Prostate gland (tissue), 2 donors: ENCODE measurements around the gene SPATS2. TPM values are rescaled to one million over a fixed set of nuclear protein-coding genes. Genes with fewer than 3 reads are reported as not detected.
"Not testable (repeated sequence)": the region's sequence is repeated elsewhere in the genome, so short reads cannot be mapped to it uniquely, and the experiment has no call there.

ENCODE experiments used
- DNase-seq: peaks from one replicate; pipeline ENCODE4 v3.0.0-alpha.2; 2019; ENCODE audit warnings: low spot score
- H3K27ac ChIP-seq, 2 donors: fragments of 200-600 bp; sonication (generic); 2 replicates each; pipeline ENCODE4 v1.5.1; 2017 to 2019
- H3K27me3 ChIP-seq: fragments of 200-600 bp; sonication (generic); replicated peaks from 2 replicates; pipeline ENCODE4 v1.5.1; 2019; ENCODE audit not compliant: insufficient read depth
- H3K36me3 ChIP-seq, 2 donors: fragments of 200-600 bp; sonication (generic); 1 replicate in 1 of 2; 2 replicates in 1 of 2; pipeline versions ENCODE4 v1.5.1 to v1.8.1; 2017 to 2019
- H3K4me1 ChIP-seq: fragments of 200-600 bp; sonication (generic); replicated peaks from 2 replicates; pipeline ENCODE4 v1.5.1; 2019
- H3K4me3 ChIP-seq, 2 donors: fragments of 200-600 bp; sonication (generic); 2 replicates each; pipeline ENCODE4 v1.5.1; 2017 to 2019
- H3K9me3 ChIP-seq: fragments of 200-600 bp; sonication (generic); 2 replicates; pipeline ENCODE4 v1.5.1; 2017
- CTCF ChIP-seq, 4 experiments: fragments of 200-600 bp in 2 of 4; fragments of 450-650 bp in 2 of 4; sonication (generic) in 2 of 4; IDR thresholded peaks; 1 replicate in 3 of 4; 2 replicates in 1 of 4; pipeline ENCODE4 v1.5.1; 2016 to 2019; ENCODE audit warnings: antibody characterized with exemption in 4 of 4, mild to moderate bottlenecking in 2 of 4, moderate library complexity in 2 of 4
- POLR2A ChIP-seq: fragments of 450-650 bp; IDR thresholded peaks from one replicate; pipeline ENCODE4 v1.6.1; 2016; ENCODE audit warnings: antibody characterized with exemption, mild to moderate bottlenecking
- POLR2AphosphoS5 ChIP-seq: sonication (generic); formaldehyde crosslinking; IDR thresholded peaks from one replicate; pipeline ENCODE4 v1.6.1; 2017; ENCODE audit warnings: antibody characterized with exemption
- WGBS: methylation state at CpG from one replicate; pipeline ENCODE4 v1.1.5; 2018; 5-methylcytosine and 5-hydroxymethylcytosine counted together
- intact Hi-C: fragments of 100-400 bp; cut with DNase I; formaldehyde crosslinking; loops from one replicate; pipeline ENCODE4 v1.14.2; 2022
- total RNA-seq, 2 donors: library from RNA; depleted of rRNA; stranded (reverse); fragments of >200 nt; gene quantifications; one replicate each; pipeline ENCODE4 v1.1.0, GENCODE V29; 2016

SPATS2 gene
- total RNA-seq, 2 donors from 2014 or later, result 30.1 to 34.2 TPM

- no peak overlapping the region for H3K4me3 ChIP-seq
- intact Hi-C loops, result no loop called here
- no peak for DNase-seq
- peaks cover 4% of the 10 kb centered on the region for H3K4me1 ChIP-seq
- no peak overlapping the region for H3K27ac ChIP-seq
- no peaks in the 10 kb centered on the region for H3K27me3 ChIP-seq
- no peaks in the 10 kb centered on the region for H3K36me3 ChIP-seq
- TF ChIP-seq CTCF (IDR thresholded peaks at IDR 0.05) (no peak), POLR2A (no peak), POLR2AphosphoS5 (no peak)
- 77% methylated on average over 10 of the region's 10 CpGs for WGBS
- H3K9me3 ChIP-seq, result no peaks in the 10 kb centered on the region
Observed at GRCh38 chr12:49533331-49533730, 166.1 kb downstream of the SPATS2 start.

DNA sequence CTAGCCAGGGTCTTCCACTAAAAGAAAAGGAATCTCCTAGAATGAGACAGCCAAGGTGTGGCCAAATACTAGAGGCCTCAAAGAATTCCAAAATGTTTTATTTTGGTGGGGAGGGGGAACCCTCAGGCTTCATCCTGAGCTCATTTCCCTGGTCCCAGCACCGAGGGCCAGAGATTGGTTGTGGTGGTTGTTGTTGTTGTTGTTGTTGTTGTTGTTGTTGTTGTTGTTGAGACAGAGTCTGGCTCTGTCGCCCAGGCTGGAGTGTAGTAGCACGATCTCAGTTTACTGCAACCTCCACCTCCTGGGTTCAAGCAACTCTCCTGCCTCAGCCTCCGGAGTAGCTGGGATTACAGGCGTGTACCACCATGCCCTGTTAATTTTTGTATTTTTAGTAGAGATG lies 166.9 kb downstream of the SPATS2 start:
- 98% methylated on average over 5 of the region's 5 CpGs for WGBS
- H3K9me3 ChIP-seq, H3K4me3 ChIP-seq, H3K4me1 ChIP-seq, H3K36me3 ChIP-seq, H3K27ac ChIP-seq, DNase-seq, H3K27me3 ChIP-seq, intact Hi-C loops: not testable (repeated sequence)

DNA sequence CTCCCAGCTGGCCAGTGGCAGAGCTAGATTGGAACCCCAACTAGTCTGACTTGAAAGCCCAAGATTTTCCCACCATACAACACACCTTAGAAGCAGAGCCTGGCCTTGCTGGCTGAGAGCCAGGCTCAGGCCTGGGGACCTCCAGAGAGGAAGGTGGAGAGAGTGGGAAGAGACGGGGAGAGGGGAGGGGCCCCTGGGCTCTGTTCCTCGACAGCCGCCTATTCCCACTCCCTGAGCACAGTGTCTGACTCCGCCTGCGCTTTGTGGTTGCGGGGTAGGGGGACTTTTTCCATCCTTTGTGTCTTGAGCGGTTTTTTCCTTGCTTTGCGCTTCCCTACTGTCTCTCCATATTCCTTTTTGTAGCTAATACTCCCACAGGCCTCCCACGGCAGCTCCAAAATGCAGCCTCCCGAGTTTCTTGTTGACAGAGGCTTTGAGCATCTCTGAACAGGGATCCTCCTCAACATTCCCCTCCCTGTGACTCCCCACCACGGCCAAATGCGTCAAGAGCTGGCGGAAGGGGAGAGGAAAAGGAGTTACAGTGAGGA lies 167.5 kb downstream of the SPATS2 start:
- intact Hi-C loops, result no loop called here
- no peaks in the 10 kb centered on the region for H3K27me3 ChIP-seq
- H3K9me3 ChIP-seq, result no peaks in the 10 kb centered on the region
- H3K36me3 ChIP-seq, result no peaks in the 10 kb centered on the region
- no peak overlapping the region for H3K27ac ChIP-seq
- DNase-seq, result no peak
- H3K4me3 ChIP-seq, result no peak overlapping the region
- TF ChIP-seq POLR2A (no peak), CTCF (IDR thresholded peaks at IDR 0.05) (no peak), POLR2AphosphoS5 (no peak)
- peaks cover 4% of the 10 kb centered on the region for H3K4me1 ChIP-seq
- 80% methylated on average over 13 of the region's 13 CpGs for WGBS

- Histone ChIP-seq H3K4me3 (no peak overlapping the region), H3K9me3 (no peaks in the 10 kb centered on the region), H3K27me3 (no peaks in the 10 kb centered on the region), H3K36me3 (no peaks in the 10 kb centered on the region), H3K27ac (no peak overlapping the region), H3K4me1 (peaks cover 4% of the 10 kb centered on the region)
- no peak for DNase-seq
- TF ChIP-seq POLR2A, result no peak
- TF ChIP-seq CTCF (IDR thresholded peaks at IDR 0.05), result no peak
- TF ChIP-seq POLR2AphosphoS5, result no peak
- WGBS, result 87% methylated on average over 6 of the region's 6 CpGs
- intact Hi-C loops, result no loop called here
Observed at GRCh38 chr12:49535921-49536525, 168.8 kb downstream of the SPATS2 start.

DNA sequence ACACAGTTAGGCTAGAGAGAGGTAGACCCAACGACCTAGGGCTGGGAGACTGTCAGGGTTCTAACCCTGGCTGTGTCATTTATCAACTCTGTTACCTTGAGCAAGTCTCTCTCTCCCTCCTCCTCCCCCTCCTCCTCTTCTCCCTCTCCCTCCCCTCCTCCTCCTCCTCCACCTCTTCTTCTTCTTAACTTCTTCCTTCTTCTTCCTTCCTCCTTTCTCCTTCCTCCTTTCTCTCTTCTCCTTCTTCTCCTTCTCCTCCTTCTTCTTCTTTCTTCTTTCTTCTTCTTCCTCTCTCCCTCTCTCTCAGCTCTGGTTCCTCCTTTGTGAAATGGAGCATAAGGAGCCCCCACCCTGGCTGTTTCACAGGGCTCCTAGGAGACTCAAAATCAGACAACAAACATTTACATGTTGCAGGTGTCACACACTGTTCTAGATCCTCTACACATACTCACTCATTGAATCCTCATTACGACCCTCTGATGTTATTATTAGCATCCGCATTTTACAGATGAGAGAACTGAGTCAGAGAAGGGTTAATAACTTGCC lies 169.3 kb downstream of the SPATS2 start:
- H3K27ac ChIP-seq, result no peak overlapping the region
- 55% methylated on average over 3 of the region's 3 CpGs for WGBS
- no peaks in the 10 kb centered on the region for H3K9me3 ChIP-seq
- TF ChIP-seq POLR2AphosphoS5, result no peak
- no peak for TF ChIP-seq POLR2A
- no peak for TF ChIP-seq CTCF (IDR thresholded peaks at IDR 0.05)
- H3K4me3 ChIP-seq, result no peak overlapping the region
- no peaks in the 10 kb centered on the region for H3K27me3 ChIP-seq
- H3K36me3 ChIP-seq, result no peaks in the 10 kb centered on the region
- peaks cover 4% of the 10 kb centered on the region for H3K4me1 ChIP-seq
- no peak for DNase-seq
- intact Hi-C loops, result no loop called here
